HG02885 (cell line): ENCODE data around the gene GK.
"Not testable (repeated sequence)": the region's sequence is repeated elsewhere in the genome, so short reads cannot be mapped to it uniquely, and the experiment has no call there.

ENCODE experiments used
- ATAC-seq: cut with Tn5 transposase; IDR thresholded peaks from one replicate; pipeline ENCODE4 v1.9.1; 2021; ENCODE audit warnings: mild to moderate bottlenecking; ENCODE audit not compliant: unreplicated experiment, poor library complexity

The GK gene

GRCh38 chrX:30653415-30654131 is at the start of gene GK:
TSS of gene GK (plus strand) at chrX:30653423. CDS start at chrX:30653538, 115 bp downstream.
- peak; percentile 15 for ATAC-seq

DNA sequence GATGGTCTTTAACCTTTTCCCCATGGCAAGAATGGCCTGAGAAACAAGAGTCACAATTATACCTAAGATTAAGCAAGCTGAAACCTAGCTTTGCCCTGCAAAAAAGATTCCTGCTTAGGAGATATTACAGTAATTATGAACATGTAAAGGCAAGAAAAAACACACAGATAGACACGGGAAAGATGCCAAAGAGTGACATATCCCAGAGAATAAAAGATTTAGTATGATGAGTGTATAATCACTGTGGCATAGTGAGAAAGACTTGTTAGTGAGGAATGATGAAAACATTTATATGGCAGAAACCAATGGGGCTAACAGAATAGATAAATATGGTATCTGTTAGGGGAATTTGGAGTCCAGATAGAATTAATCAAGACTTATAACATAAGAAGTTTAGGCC is 46.1 kb upstream of the GK start:
- ATAC-seq: no peak

- no peak for ATAC-seq
Observed at GRCh38 chrX:30610026-30610425, 43.2 kb upstream of the GK start.

GRCh38 chrX:30612250-30612655 is 41.0 kb upstream of the GK start:
- no peak for ATAC-seq

DNA sequence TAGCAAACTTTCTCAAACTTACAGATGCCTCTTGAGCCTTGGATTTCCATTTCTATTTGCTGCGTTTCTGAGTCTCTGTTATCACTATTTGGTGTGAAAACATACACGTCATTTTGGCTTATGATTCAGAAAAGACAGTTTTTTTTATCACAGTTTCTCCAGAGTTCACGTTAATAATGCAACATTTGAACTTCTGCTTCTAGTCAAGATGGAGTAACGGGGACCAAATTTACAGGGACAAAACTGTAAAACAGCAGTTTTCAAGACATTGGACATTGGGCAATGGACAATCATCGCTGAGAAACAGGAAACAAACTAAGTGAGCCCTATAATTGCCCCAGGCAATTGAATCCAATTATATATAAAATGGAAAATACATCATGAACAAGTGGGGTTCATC is 39.5 kb upstream of the GK start:
- ATAC-seq: no peak

- no peak for ATAC-seq
Observed at GRCh38 chrX:30615229-30615628, 38.0 kb upstream of the GK start.

GRCh38 chrX:30618160-30618765 is 35.0 kb upstream of the GK start:
- no peak for ATAC-seq

DNA sequence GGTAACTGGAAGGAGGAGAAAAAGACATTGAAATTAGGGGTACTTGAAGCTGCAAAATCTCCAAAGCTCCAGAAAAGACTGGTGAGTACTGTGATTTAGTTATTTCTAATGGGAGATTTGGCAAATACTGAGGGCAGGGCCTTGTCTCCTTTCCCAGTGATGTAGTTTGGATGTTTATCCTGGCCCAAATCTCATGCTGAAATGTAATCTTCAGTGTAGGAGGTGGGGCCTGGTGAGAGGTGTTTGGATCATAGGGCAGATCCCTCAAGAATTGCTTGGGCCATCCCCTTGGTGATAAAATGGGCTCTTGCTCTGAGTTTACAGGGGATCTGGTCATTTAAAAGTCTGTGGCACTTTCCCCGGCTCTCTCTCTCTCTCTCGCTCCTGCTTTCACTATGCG is 33.1 kb upstream of the GK start:
- no peak for ATAC-seq

DNA sequence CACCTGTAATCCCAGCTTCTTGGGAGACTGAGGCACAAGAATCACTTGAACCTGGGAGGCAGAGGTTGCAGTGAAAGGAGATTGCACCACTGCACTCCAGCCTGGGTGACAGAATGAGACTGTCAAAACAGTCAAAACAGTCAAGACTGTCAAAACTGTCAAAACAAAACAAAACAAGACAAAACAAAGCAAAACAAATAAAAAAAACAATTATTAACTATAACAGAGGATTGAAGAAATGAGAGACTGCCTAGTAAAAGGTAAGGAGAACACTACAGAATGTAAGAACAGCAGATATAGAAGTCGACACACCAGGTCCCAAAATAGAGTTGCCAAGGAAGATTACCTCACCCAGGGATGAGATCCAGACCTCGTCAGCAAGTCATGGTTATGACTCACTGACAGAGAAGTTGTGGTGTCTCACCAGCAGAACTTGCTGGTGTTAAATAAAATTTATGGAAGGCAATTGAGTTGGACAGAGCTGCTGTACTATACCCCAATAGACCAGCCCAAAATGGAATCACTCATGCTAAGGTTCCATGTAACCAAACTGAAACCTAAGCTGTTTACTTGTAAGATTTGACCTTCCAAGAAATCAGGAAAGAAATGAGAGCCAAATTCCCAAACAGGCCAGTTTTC is 32.1 kb upstream of the GK start:
- ATAC-seq: no peak

DNA sequence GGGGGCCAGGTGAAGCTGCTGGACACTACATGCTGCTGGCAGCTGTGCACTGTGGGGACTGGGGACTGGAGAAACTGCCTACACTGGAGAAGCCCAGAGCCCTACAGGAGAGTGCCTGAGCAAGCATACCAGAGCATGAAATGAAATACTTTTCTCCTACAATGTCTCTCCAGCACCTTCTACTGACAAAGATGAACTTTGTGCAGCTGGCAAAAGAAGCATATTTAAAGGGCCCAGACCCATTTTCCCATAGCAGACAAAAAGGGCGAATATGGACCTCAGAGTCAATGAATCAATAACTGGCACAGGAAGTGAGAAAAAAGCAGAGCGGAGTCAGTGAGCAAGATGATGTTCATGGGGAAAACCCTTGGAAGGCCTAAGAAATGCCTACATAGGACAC is 30.9 kb upstream of the GK start:
- ATAC-seq: no peak

DNA sequence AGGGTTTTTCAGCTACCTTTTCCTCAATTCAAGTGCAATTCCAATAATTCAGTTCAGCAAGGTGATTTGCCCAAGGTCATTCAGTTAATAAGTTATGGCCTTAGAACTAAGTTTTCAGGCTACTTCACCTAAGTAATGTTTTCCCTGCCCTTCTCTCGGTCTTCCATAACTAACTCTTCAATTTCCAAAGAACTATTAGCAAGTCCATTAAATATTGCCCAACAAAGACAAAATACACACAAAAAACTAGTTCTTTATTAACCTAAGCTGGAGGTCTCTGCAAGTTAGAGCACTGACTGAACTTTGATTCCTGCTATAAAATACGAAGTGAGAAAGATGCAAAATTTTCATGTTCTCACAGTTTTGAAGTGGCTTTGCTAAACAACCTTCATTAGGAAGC is 26.8 kb upstream of the GK start:
- no peak for ATAC-seq

DNA sequence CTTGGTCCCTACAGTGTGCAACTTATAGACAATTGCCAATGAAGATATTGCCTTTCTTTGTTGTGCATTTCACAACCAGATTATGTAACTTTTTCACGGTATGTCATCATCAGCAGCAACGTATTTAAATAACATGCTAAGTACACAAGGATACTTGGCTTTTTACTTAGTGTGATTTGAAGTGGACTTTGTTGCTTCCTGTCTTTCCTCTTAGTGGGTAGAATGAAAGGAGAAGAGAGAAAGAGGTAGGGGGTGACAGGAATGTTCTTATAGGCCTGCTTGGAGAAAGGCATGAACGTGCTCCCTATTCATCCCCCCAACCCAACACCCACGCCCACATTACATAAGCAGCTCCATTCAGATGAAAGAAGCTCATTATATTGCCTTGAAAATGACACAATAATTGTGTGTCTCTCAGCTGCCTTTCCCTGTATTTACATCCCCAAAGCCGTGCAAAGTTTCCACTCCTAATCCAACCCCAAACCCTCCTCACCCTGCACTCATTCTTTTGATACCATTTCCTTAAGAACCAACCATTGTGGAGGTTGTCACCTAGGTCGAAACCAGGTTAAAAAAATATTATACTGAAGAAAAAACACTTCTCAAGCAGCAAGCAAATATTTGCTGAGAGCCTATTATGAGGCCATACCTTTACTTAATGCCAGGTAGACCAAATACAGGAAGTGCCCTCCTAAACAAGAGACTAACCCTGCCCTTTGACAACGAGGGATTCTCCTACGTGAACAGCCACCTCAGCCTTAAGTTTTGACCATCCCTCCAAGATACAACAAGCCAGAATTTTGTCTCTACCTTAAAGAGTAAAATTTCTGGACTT is 25.2 kb upstream of the GK start:
- ATAC-seq: no peak

GRCh38 chrX:30634070-30634469 is 19.2 kb upstream of the GK start:
- ATAC-seq: not testable (repeated sequence)

DNA sequence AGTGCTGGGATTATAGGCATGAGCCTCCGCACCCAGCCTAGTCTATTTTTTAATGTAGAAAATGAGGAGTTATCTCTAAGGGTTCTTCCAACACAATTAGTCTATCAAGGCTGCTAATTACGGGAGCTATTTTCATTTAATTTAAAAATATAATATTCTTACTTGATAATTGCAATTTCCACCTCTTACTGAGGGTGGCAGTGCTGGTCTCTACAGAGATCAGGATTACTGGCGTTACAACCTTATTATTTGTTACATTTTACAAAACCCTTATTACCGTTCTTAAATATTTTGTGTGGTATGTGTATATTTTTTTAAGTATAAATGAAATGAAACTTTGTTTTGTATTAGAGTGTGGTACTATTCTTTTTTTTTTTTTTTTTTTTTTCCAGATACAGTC is 17.6 kb upstream of the GK start:
- no peak for ATAC-seq

DNA sequence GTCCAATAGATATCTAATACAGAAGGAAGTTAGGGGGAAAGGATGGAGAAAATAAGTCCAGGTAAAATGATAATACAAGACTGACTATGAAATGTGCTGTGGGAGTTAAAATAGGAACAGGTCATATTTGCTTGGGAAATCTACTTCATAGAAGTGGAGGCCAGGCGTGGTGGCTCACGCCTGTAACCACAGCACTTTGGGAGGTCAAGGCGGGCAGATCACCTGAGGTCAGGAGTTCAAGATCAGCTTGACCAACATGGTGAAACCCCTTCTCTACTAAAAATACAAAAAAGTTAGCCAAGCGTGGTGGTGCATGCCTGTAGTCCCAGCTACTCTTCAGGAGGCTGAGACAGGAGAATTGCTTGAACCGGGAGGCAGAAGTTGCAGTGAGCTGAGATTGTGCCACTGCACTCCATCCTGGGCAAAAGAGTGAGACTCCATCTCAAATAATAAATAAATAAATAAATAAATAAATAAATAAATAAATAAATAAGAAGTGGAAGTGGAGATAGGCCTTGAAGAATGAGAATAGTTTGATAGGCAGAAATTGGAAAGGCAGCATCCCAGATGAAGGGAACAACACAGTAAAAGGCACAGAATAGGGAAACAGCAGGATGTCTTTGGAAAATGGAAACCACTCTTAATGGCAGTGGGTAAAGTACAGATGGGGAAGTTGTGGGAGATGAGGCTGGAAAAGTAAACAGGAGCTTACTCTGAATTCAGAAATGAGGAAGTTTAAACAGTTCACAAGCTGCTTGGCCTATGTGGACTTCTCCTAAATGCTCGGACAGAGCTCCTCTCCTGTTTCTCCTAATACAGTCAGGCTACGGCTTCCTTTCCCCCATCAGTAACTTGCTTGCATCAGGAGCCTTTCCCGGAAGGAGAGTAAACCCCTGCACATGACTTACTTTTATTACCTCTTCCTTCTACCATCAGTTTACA is 15.1 kb upstream of the GK start:
- ATAC-seq: no peak

DNA sequence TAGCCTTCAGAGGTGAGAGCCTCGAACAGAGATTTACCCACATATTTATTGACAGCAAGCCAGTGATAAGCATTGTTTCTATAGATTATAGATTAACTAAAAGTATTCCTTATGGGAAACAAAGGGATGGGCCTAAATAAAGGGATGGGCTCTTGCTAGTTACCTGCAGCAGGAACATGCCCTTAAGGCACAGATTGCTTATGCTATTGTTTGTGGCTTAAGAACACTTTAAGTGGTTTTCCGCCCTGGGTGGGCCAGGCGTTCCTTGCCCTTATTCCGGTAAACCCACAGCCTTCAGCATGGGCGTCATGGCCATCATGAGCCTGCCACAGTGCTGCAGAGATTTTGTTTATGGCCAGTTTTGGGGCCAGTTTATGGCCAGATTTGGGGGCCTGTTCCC is 13.5 kb upstream of the GK start:
- ATAC-seq: not testable (repeated sequence)

DNA sequence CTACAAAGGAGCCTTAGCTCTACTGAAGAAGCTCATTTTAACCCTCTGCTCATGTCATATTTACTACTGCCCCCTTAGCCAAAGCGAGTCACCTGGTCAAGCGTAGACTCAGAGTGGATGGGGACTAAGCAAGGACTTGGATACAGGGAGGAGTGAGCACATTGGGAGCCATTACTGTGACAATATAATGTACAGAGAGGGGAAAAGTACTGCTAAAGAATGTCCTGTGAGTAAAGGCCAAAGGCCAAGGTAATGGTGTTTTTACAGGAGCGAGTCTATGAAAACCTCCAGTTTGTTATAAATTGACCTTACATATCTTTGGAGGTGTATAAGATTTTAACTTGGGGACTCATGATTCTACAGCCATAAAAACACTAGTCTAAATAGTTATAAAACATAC is 10.6 kb upstream of the GK start:
- ATAC-seq: no peak

DNA sequence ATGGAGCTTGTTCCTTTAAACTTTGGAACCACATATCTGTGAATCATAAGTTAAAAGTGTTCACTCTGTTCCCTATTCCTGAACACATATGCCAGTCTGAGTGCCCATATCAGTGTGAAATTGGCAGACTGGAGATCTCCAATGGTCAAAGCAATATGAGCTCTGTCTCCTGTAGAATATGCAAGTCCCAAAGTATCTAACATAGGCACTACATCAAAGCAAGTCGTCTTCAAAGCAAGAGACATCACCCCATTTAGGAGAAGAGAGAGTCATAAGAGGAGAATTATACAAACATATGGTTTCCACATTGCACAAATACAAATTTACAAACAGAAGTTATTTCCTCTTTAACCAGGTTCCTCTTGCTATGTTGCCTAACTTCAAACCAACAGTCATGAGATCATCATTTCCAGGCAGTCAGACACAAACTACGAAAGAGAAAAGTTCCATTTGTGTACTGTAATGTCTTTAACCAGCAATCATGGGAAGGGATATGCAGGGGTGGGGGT is 9.9 kb upstream of the GK start:
- ATAC-seq: no peak

- ATAC-seq: peak; percentile 16
Observed at GRCh38 chrX:30649859-30650258, 3.4 kb upstream of the GK start.
